HepG2 (cell line): ENCODE measurements around the gene LDLR. TPM values are rescaled to one million over a fixed set of nuclear protein-coding genes. Genes with fewer than 3 reads are reported as not detected.

Source experiments
- ATF7 ChIP-seq, 2 experiments: fragments of 450-650 bp in 1 of 2; sonication (generic) in 1 of 2; formaldehyde crosslinking in 1 of 2; IDR thresholded peaks; 2 replicates each; pipeline versions ENCODE4 v1.4.0 to v1.6.1; 2016 to 2020; ENCODE audit warnings: antibody characterized with exemption in 1 of 2, mild to moderate bottlenecking in 1 of 2, missing genetic modification reagents in 1 of 2
- ESRRA ChIP-seq: sonication (generic); formaldehyde crosslinking; IDR thresholded peaks from 2 replicates; pipeline ENCODE4 v1.5.1; 2020; ENCODE audit warnings: mild to moderate bottlenecking, low read depth, missing genetic modification reagents
- ETV5 ChIP-seq: IDR thresholded peaks from 2 replicates; pipeline ENCODE4 v1.6.1; 2018; ENCODE audit warnings: missing biosample characterization, missing genetic modification reagents, inconsistent platforms, borderline replicate concordance
- FOSL1 ChIP-seq: sonication (generic); formaldehyde crosslinking; IDR thresholded peaks from 2 replicates; pipeline ENCODE4 v1.9.0; 2021; ENCODE audit warnings: missing genetic modification reagents, borderline replicate concordance
- HES4 ChIP-seq: sonication (generic); formaldehyde crosslinking; IDR thresholded peaks from 2 replicates; pipeline ENCODE4 v1.9.0; 2021; ENCODE audit warnings: mild to moderate bottlenecking, missing genetic modification reagents, borderline replicate concordance
- HMGA1 ChIP-seq: sonication (generic); formaldehyde crosslinking; conservative IDR thresholded peaks from 2 replicates; pipeline ENCODE4 v1.4.0; 2020; ENCODE audit warnings: missing genetic modification reagents
- HNRNPLL ChIP-seq: fragments of 200-400 bp; formaldehyde crosslinking; IDR thresholded peaks from 2 replicates; pipeline ENCODE4 v1.6.1; 2017; ENCODE audit warnings: mild to moderate bottlenecking, low read depth, low read length; ENCODE audit not compliant: poor library complexity, severe bottlenecking
- NFATC3 ChIP-seq: sonication (generic); formaldehyde crosslinking; IDR thresholded peaks from 2 replicates; pipeline ENCODE4 v1.5.1; 2020; ENCODE audit warnings: mild to moderate bottlenecking, missing genetic modification reagents
- REXO4 ChIP-seq: sonication (generic); formaldehyde crosslinking; IDR thresholded peaks from 2 replicates; pipeline ENCODE4 v1.8.0; 2022; ENCODE audit warnings: missing genetic modification reagents, mild to moderate bottlenecking, borderline replicate concordance
- SCMH1 ChIP-seq: sonication (generic); formaldehyde crosslinking; IDR thresholded peaks from 2 replicates; pipeline ENCODE4 v1.9.0; 2021; ENCODE audit warnings: missing genetic modification reagents, mild to moderate bottlenecking, borderline replicate concordance
- SNAI1 ChIP-seq: sonication (generic); formaldehyde crosslinking; IDR thresholded peaks from 2 replicates; pipeline ENCODE4 v1.5.0; 2020; ENCODE audit warnings: mild to moderate bottlenecking, missing genetic modification reagents, borderline replicate concordance
- SNAPC4 ChIP-seq: sonication (generic); formaldehyde crosslinking; IDR thresholded peaks from 2 replicates; pipeline ENCODE4 v1.4.0; 2020; ENCODE audit warnings: mild to moderate bottlenecking, missing genetic modification reagents
- ZBTB7A ChIP-seq: sonication (generic); formaldehyde crosslinking; IDR thresholded peaks from 2 replicates; pipeline ENCODE4 v1.8.0; 2022; ENCODE audit warnings: mild to moderate bottlenecking, missing genetic modification reagents
- ZHX1 ChIP-seq: sonication (generic); formaldehyde crosslinking; IDR thresholded peaks from 2 replicates; pipeline ENCODE4 v1.8.1; 2022; ENCODE audit warnings: low read depth, mild to moderate bottlenecking, missing genetic modification reagents
- ZNF674 ChIP-seq: sonication (generic); formaldehyde crosslinking; IDR thresholded peaks from 2 replicates; pipeline ENCODE4 v1.5.0; 2020; ENCODE audit warnings: low read depth, mild to moderate bottlenecking, missing genetic modification reagents
- ZNF878 ChIP-seq: sonication (generic); formaldehyde crosslinking; IDR thresholded peaks from 2 replicates; pipeline ENCODE4 v1.8.1; 2023; ENCODE audit warnings: mild to moderate bottlenecking, missing genetic modification reagents, moderate library complexity
- polyA plus RNA-seq, 8 experiments: library from polyadenylated mRNA; depleted of rRNA in 3 of 8; stranded (reverse) in 7 of 8; unstranded in 1 of 8; fragments of >200 nt; fragmentation: Illumina TruSeq in 4 of 8; extraction: Trizol in 4 of 8; gene quantifications; 2 replicates each; pipeline versions ENCODE4 v1.2.1 to v1.2.3, GENCODE V29; 2011 to 2016; ENCODE audit warnings: low read depth in 4 of 8, missing spikeins in 1 of 8, mixed read lengths in 1 of 8; ENCODE audit not compliant: insufficient read depth in 1 of 8
- total RNA-seq, 5 experiments: library from RNA; depleted of rRNA; stranded (reverse); fragments of >200 nt; fragmentation: Illumina TruSeq; extraction: Trizol; gene quantifications; 2 replicates each; pipeline ENCODE4 v1.2.3, GENCODE V29; 2016; ENCODE audit warnings: low read depth in 1 of 5
- TF ChIP-seq, protein P1 (sequence below): fragments of 450-650 bp; IDR thresholded peaks from 2 replicates; pipeline ENCODE4 v1.6.1; 2016
- TF ChIP-seq, protein P2 (sequence below): sonication (generic); formaldehyde crosslinking; IDR thresholded peaks from 2 replicates; pipeline ENCODE4 v1.9.0; 2021; ENCODE audit warnings: missing genetic modification reagents, mild to moderate bottlenecking, borderline replicate concordance

The LDLR gene
- total and polyA plus RNA-seq, 2 of the 13 experiments (the other 11 are each of a cell fraction or from before 2014, with no cell fraction given), result 51.6 to 92.5 TPM

GRCh38 chr19:11142528-11143171, 53.4 kb downstream of the LDLR start (continued):
- TF ChIP-seq, protein P1, sequence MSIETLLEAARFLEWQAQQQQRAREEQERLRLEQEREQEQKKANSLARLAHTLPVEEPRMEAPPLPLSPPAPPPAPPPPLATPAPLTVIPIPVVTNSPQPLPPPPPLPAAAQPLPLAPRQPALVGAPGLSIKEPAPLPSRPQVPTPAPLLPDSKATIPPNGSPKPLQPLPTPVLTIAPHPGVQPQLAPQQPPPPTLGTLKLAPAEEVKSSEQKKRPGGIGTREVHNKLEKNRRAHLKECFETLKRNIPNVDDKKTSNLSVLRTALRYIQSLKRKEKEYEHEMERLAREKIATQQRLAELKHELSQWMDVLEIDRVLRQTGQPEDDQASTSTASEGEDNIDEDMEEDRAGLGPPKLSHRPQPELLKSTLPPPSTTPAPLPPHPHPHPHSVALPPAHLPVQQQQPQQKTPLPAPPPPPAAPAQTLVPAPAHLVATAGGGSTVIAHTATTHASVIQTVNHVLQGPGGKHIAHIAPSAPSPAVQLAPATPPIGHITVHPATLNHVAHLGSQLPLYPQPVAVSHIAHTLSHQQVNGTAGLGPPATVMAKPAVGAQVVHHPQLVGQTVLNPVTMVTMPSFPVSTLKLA, result no peak
- TF ChIP-seq NFATC3 (CRISPR knock-in tag) (no peak), REXO4 (CRISPR knock-in tag) (no peak), ETV5 (CRISPR knock-in tag) (peak; percentile 83; the same call in 1 of the 2 replicates), FOSL1 (CRISPR knock-in tag) (peak; percentile 93), HES4 (CRISPR knock-in tag) (peak; percentile 84; the same call in 1 of the 2 replicates), ESRRA (CRISPR knock-in tag) (peak; percentile 52; the same call in 1 of the 2 replicates), HNRNPLL (no peak), ZNF878 (CRISPR knock-in tag) (no peak; the same call in 1 of the 2 replicates), ZNF674 (CRISPR knock-in tag) (no peak), SNAPC4 (CRISPR knock-in tag) (peak; percentile 80; the same call in 1 of the 2 replicates), HMGA1 (no peak), ZBTB7A (CRISPR knock-in tag) (peak; percentile 67; the same call in 1 of the 2 replicates), ATF7 (IDR thresholded peaks at IDR 0.05) (no peak), ATF7 (CRISPR knock-in tag; IDR thresholded peaks at IDR 0.05) (0 out of 2 replicates have a peak, but pooled peaks have one; percentile 54), ZHX1 (CRISPR knock-in tag) (0 out of 2 replicates have a peak, but pooled peaks have one; percentile 32), SNAI1 (peak; percentile 80; the same call in 1 of the 2 replicates), SCMH1 (CRISPR knock-in tag) (no peak)
- TF ChIP-seq, protein P2, sequence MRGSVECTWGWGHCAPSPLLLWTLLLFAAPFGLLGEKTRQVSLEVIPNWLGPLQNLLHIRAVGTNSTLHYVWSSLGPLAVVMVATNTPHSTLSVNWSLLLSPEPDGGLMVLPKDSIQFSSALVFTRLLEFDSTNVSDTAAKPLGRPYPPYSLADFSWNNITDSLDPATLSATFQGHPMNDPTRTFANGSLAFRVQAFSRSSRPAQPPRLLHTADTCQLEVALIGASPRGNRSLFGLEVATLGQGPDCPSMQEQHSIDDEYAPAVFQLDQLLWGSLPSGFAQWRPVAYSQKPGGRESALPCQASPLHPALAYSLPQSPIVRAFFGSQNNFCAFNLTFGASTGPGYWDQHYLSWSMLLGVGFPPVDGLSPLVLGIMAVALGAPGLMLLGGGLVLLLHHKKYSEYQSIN, result no peak
